GM23248 (cell line): Measurements from ENCODE around the gene ST6GAL1. TPM values are rescaled to one million over a fixed set of nuclear protein-coding genes. Genes with fewer than 3 reads are reported as not detected.

ENCODE experiments used
- DNase-seq: peaks from one replicate; pipeline ENCODE4 v3.0.0-alpha.2; 2015
- H2AFZ ChIP-seq: fragments of 200-600 bp; sonication (generic); 2 replicates; pipeline ENCODE4 v1.6.1; 2016; ENCODE audit warnings: antibody characterized with exemption
- H3F3A ChIP-seq: fragments of 200-600 bp; sonication (generic); 2 replicates; pipeline ENCODE4 v1.6.1; 2016; ENCODE audit warnings: mild to moderate bottlenecking, antibody characterized with exemption, mixed run types; ENCODE audit not compliant: insufficient read depth
- H3K27ac ChIP-seq: fragments of 200-600 bp; sonication (generic); 2 replicates; pipeline ENCODE4 v1.5.1; 2016; ENCODE audit warnings: mild to moderate bottlenecking
- H3K27me3 ChIP-seq: fragments of 200-600 bp; sonication (generic); replicated peaks from 2 replicates; pipeline ENCODE4 v1.6.1; 2016; ENCODE audit warnings: mild to moderate bottlenecking; ENCODE audit not compliant: insufficient read depth
- H3K36me3 ChIP-seq: fragments of 200-600 bp; sonication (generic); 2 replicates; pipeline ENCODE4 v1.6.1; 2016; ENCODE audit warnings: low read depth, mild to moderate bottlenecking
- H3K4me1 ChIP-seq: fragments of 200-600 bp; sonication (generic); 2 replicates; pipeline ENCODE4 v1.6.1; 2016; ENCODE audit warnings: mild to moderate bottlenecking; ENCODE audit not compliant: insufficient read depth
- H3K4me2 ChIP-seq: fragments of 200-600 bp; sonication (generic); one replicate; pipeline ENCODE4 v1.6.1; 2016; ENCODE audit warnings: mild to moderate bottlenecking; ENCODE audit not compliant: unreplicated experiment
- H3K4me3 ChIP-seq: fragments of 200-600 bp; sonication (generic); 2 replicates; pipeline ENCODE4 v1.5.1; 2016; ENCODE audit warnings: mild to moderate bottlenecking
- H3K79me2 ChIP-seq: fragments of 200-600 bp; sonication (generic); 2 replicates; pipeline ENCODE4 v1.6.1; 2016; ENCODE audit warnings: mild to moderate bottlenecking; ENCODE audit not compliant: insufficient read depth
- H3K9ac ChIP-seq: fragments of 200-600 bp; sonication (generic); 2 replicates; pipeline ENCODE4 v1.6.1; 2016; ENCODE audit warnings: mild to moderate bottlenecking
- H3K9me2 ChIP-seq: fragments of 200-600 bp; sonication (generic); 2 replicates; pipeline ENCODE4 v1.6.1; 2016; ENCODE audit warnings: mixed run types, mild to moderate bottlenecking, moderate library complexity; ENCODE audit not compliant: insufficient read depth
- H3K9me3 ChIP-seq: fragments of 200-600 bp; sonication (generic); one replicate; pipeline ENCODE4 v1.6.1; 2017; ENCODE audit warnings: low read depth
- H4K20me1 ChIP-seq: fragments of 200-600 bp; sonication (generic); 2 replicates; pipeline ENCODE4 v1.6.0; 2016; ENCODE audit not compliant: insufficient read depth
- EZH2 ChIP-seq: fragments of 200-600 bp; sonication (generic); IDR thresholded peaks from 2 replicates; pipeline ENCODE4 v1.6.1; 2018; ENCODE audit warnings: antibody characterized with exemption, mild to moderate bottlenecking; ENCODE audit not compliant: insufficient read depth, poor library complexity, severe bottlenecking
- EZH2phosphoT487 ChIP-seq: fragments of 200-600 bp; sonication (generic); IDR thresholded peaks from 2 replicates; pipeline ENCODE4 v1.6.1; 2018; ENCODE audit warnings: antibody characterized with exemption, moderate library complexity, mild to moderate bottlenecking, low read depth; ENCODE audit not compliant: insufficient read depth
- WGBS, 2 experiments: methylation state at CpG; one replicate each; pipeline ENCODE4 v1.1.6; 2015 to 2017; ENCODE audit warnings: low lambda C conversion rate in 2 of 2, low coverage in 1 of 2; ENCODE audit errors: missing lambda C conversion rate in 2 of 2; 5-methylcytosine and 5-hydroxymethylcytosine counted together
- in situ Hi-C: fragments of 300-500 bp; cut with MboI; formaldehyde crosslinking; loops from 2 replicates; pipeline ENCODE4 v1.15.0; 2020
- polyA plus RNA-seq: library from polyadenylated mRNA; unstranded; fragments of >200 nt; fragmentation: Nextera tagmentation; extraction: Ambion mirVana; gene quantifications from 2 replicates; pipeline ENCODE4 v1.2.1, GENCODE V29; 2016
- total RNA-seq: library from RNA; depleted of rRNA; stranded (reverse); fragments of >200 nt; shearing (Covaris generic); gene quantifications from 2 replicates; pipeline ENCODE4 v1.2.3, GENCODE V29; 2014

Gene ST6GAL1
- total and polyA plus RNA-seq, 2 experiments from 2014 or later: 0.20 TPM; not detected in 1

- no peak overlapping the region for H3K4me3 ChIP-seq
Observed at GRCh38 chr3:186960347-186960746, 30.0 kb downstream of the ST6GAL1 start.

GRCh38 chr3:186962445-186962844 is 32.1 kb downstream of the ST6GAL1 start:
- DNase-seq: no peak
- Histone ChIP-seq H3K9ac (no peak overlapping the region), H3K9me2 (no peaks in the 10 kb centered on the region), H3K4me2 (no peak overlapping the region), H2AFZ (no peak overlapping the region), H3K27me3 (peaks cover 34% of the 10 kb centered on the region), H3K4me1 (no peaks in the 10 kb centered on the region), H4K20me1 (no peaks in the 10 kb centered on the region), H3K36me3 (no peaks in the 10 kb centered on the region), H3K27ac (no peak overlapping the region), H3K79me2 (no peaks in the 10 kb centered on the region), H3K4me3 (no peak overlapping the region), H3K9me3 (no peaks in the 10 kb centered on the region), H3F3A (no peaks in the 10 kb centered on the region)
- WGBS, 2 experiments: 21% methylated on average over 1 of the region's 1 CpG
- TF ChIP-seq EZH2: no peak
- no peak for TF ChIP-seq EZH2phosphoT487
- in situ Hi-C loops: no loop called here

More at GRCh38 chr3:186960347-186960746, 30.0 kb downstream of the ST6GAL1 start:
- TF ChIP-seq EZH2phosphoT487 (no peak), EZH2 (no peak)
- WGBS, 2 experiments: 10 to 11% methylated on average over 4 of the region's 4 CpGs
- Histone ChIP-seq H4K20me1 (no peaks in the 10 kb centered on the region), H3K9me2 (no peaks in the 10 kb centered on the region), H3F3A (no peaks in the 10 kb centered on the region), H3K9ac (no peak overlapping the region), H3K27ac (no peak overlapping the region), H3K27me3 (0 out of 2 replicates have a peak, but pooled peaks cover 28% of the 10 kb centered on the region), H3K4me1 (no peaks in the 10 kb centered on the region), H3K79me2 (no peaks in the 10 kb centered on the region), H3K4me2 (no peak overlapping the region), H3K36me3 (no peaks in the 10 kb centered on the region), H3K9me3 (no peaks in the 10 kb centered on the region), H2AFZ (no peak overlapping the region)
- in situ Hi-C loops: no loop called here
- no peak for DNase-seq

GRCh38 chr3:186963636-186964035 is 33.3 kb downstream of the ST6GAL1 start:
- in situ Hi-C loops: no loop called here
- Histone ChIP-seq H3K9me2 (no peaks in the 10 kb centered on the region), H4K20me1 (no peaks in the 10 kb centered on the region), H3K4me3 (no peak overlapping the region), H2AFZ (no peak overlapping the region), H3F3A (no peaks in the 10 kb centered on the region; the same call in 1 of the 2 replicates), H3K4me2 (no peak overlapping the region), H3K27ac (no peak overlapping the region), H3K4me1 (no peaks in the 10 kb centered on the region), H3K9ac (no peak overlapping the region), H3K36me3 (no peaks in the 10 kb centered on the region), H3K27me3 (peaks cover 31% of the 10 kb centered on the region), H3K9me3 (no peaks in the 10 kb centered on the region), H3K79me2 (no peaks in the 10 kb centered on the region)
- TF ChIP-seq EZH2phosphoT487 (no peak), EZH2 (no peak)
- DNase-seq: no peak
- 26 to 31% methylated on average over 5 of the region's 5 CpGs for WGBS, 2 experiments

GRCh38 chr3:186964071-186964470 is 33.7 kb downstream of the ST6GAL1 start:
- Histone ChIP-seq H3K9me3 (no peaks in the 10 kb centered on the region), H3K36me3 (no peaks in the 10 kb centered on the region), H3K79me2 (no peaks in the 10 kb centered on the region), H2AFZ (no peak overlapping the region), H3K4me2 (no peak overlapping the region), H3F3A (no peaks in the 10 kb centered on the region; the same call in 1 of the 2 replicates), H3K9ac (no peak overlapping the region), H3K27ac (no peak overlapping the region), H3K4me3 (no peak overlapping the region), H3K9me2 (no peaks in the 10 kb centered on the region), H3K4me1 (no peaks in the 10 kb centered on the region), H4K20me1 (no peaks in the 10 kb centered on the region), H3K27me3 (peaks cover 31% of the 10 kb centered on the region)
- TF ChIP-seq EZH2phosphoT487: no peak
- TF ChIP-seq EZH2: no peak
- in situ Hi-C loops: no loop called here
- no peak for DNase-seq
- 58 to 61% methylated on average over 6 of the region's 6 CpGs for WGBS, 2 experiments

- H3K9me2 ChIP-seq: no peaks in the 10 kb centered on the region
- H3F3A ChIP-seq: no peaks in the 10 kb centered on the region; the same call in 1 of the 2 replicates
- H3K4me2 ChIP-seq: no peak overlapping the region
- H3K79me2 ChIP-seq: no peaks in the 10 kb centered on the region
- H3K4me1 ChIP-seq: no peaks in the 10 kb centered on the region
- no peak overlapping the region for H3K4me3 ChIP-seq
- H4K20me1 ChIP-seq: no peaks in the 10 kb centered on the region
- H3K36me3 ChIP-seq: no peaks in the 10 kb centered on the region
- DNase-seq: no peak
- no peaks in the 10 kb centered on the region for H3K9me3 ChIP-seq
- no peak overlapping the region for H3K27ac ChIP-seq
- no peak overlapping the region for H2AFZ ChIP-seq
- TF ChIP-seq EZH2phosphoT487 (no peak), EZH2 (no peak)
- H3K9ac ChIP-seq: no peak overlapping the region
- H3K27me3 ChIP-seq: peaks cover 31% of the 10 kb centered on the region
- in situ Hi-C loops: no loop called here
- WGBS, 2 experiments: 34 to 35% methylated on average over 9 of the region's 9 CpGs
Observed at GRCh38 chr3:186964616-186965015, 34.3 kb downstream of the ST6GAL1 start.
